Tongue (tissue), 2 donors: Measurements from ENCODE around the gene HERPUD2. TPM values are rescaled to one million over a fixed set of nuclear protein-coding genes. Genes with fewer than 3 reads are reported as not detected.
"Not testable (repeated sequence)": the region's sequence is repeated elsewhere in the genome, so short reads cannot be mapped to it uniquely, and the experiment has no call there.

ENCODE experiments used
- DNase-seq: peaks from one replicate; pipeline ENCODE4 v3.0.0-alpha.2; 2015
- total RNA-seq: library from RNA; depleted of rRNA; stranded (reverse); fragments of >200 nt; gene quantifications from one replicate; pipeline ENCODE4 v1.2.3, GENCODE V29; 2014

Gene HERPUD2
- total RNA-seq, 1 donor from 2014 or later: 19.6 TPM

DNA sequence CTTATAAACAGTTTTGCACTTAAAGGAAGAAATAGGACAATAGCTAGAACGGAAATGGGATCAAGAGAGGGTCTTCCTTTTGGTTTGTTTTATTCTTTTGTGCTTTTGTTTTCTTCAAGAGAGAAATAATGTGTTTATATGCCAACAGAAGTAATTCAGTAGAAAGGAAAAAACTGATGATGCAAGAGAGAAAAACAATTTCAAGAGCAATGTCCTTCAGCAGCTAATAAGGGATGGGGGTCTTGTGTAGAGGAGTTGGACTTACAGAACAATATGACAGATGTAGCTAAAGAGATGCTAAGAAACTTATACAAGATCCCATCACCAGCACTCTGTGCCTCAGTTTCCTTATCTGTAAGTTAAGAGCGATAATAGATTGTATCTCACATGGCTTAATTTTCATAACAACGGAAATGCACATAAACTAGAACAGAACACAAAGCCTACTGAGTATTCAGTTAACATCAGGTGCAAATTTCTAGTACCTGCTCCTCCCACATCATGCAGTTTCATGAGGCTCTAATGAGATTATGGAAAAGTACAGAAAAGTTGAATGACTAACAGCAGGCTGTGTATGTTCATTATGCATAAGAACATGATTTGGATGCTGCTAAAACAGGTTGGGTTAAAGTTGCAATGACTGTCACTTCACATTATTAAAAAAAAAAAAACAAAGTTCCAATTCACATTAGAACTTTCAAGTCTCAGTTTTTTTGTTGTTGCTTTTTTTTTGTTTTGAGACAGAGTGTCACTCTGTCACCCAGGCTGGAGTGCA, 17.2 kb downstream of the HERPUD2 start:
- DNase-seq: no peak

DNA sequence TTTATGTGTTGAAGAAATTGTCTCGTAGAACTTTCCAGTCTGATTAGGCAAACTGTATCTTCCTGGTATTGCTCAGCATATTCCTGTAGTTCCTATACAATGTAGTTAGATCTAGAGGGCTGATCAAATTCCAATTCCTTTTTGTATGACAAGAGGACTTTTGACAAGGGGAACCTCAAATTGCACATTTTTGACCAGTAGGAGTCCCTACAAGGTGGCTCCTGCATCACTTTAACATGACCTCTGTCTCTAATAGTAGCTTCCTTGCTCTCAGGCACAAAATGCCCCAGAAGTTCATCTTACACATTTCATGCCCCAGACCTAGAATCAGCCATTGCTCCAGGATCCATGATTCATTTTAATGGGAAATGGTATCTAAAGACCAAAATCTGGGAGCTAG, 18.7 kb downstream of the HERPUD2 start:
- no peak for DNase-seq

DNA sequence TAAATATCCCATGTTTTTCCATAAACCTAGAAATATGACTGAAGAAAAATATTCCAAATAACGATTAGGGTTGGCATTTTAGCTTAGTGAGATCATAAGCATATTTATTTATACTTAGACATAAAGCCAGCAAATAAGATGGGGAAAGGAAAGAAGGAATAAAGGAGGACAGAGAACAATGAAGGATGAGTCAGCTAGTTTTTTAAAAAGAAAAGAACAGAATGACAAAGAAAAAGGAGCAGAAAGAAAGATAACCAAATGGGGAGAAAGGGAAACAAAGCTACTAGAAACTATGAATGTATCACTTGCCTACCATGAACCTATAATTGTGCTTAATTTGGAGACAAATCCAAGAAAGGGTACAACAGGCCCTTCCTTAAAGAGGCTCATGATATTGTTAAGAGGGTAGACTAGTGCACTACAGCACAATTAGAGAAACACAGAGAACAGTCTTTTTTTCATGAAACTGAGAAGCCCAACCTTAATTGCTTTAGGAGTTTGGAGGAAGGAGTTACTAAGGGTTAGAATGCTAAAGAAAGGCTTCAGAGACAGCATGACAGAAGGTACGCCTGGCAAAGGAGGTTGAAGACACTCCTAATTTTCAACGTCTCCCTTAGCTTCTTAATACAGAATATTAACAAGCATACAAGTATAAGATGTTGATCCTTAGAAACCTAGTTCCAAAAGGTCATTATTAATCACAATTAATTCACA, 23.9 kb downstream of the HERPUD2 start:
- DNase-seq: no peak

DNA sequence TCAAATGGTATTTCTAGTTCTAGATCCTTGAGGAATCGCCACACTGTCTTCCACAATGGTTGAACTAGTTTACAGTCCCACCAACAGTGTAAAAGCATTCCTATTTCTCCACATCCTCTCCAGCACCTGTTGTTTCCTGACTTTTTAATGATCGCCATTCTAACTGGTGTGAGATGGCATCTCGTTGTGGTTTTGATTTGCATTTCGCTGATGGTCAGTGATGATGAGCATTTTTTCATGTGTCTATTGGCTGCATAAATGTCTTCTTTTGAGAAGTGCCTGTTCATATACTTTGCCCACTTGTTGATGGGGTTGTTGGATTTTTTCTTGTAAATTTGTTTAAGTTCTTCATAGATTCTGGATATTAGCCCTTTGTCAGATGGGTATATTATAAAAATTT, 34.5 kb downstream of the HERPUD2 start:
- DNase-seq: not testable (repeated sequence)

DNA sequence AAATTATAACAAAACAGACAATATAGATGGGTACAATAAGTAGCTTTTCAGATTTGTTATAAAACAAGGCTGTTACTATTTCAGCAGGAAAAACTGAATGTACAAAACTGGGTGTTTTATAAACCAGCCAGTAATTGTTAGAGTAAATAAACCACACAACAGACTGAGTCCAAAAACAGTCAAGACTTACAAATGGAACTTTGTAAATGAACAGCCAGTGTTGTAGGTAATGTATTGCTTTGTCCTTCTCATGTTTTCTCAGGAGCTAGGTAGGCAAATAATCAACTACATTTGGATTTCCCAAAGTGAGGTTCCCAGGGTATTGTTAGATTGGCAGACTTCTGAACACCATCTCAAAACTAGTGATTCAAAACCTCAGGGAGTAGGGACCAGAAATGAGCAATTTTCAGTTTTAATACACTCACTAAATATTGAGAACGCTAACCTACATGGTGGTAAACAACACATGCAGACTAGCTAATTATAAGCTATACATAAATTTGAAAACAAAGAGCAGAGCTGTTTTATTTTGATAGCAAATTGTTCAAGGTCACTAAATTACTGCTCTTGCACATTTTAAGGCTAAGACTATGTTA, 36.2 kb downstream of the HERPUD2 start:
- no peak for DNase-seq

DNA sequence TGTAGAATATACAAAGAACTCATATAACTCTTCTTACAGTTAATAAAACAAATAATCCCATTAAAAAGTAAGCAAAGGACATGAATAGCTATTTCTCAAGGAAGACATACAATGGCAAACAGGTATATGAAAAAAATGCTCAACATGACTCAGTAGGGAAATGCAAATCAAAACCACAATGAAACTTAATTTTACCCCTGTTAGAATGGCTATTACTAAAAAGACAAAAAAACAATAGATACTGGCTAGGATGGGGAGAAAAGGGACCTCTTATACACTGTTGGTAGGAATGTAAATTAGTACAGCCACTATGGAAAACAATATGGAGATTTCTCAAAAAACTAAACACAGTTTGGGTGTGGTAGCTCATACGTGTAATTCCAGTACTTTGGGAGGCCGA, 37.8 kb downstream of the HERPUD2 start:
- no peak for DNase-seq

DNA sequence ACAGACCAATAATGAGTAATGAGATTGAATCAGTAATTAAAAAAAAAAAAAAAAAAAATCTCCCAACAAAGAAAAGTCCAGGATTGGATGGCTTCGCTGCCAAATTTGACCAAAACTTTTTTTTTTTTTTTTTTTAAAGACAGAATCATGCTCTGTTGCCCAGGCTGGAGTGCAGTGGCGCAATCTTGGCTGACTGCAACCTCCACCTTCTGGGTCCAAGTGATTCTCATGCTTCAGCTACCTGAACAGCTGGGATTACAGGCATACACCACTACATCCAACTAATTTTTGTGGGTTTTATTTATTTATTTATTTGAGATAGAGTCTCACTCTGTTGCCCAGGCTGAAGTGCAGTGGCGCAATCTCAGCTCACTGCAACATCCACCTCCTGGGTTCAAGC, 40.4 kb downstream of the HERPUD2 start:
- DNase-seq: not testable (repeated sequence)

DNA sequence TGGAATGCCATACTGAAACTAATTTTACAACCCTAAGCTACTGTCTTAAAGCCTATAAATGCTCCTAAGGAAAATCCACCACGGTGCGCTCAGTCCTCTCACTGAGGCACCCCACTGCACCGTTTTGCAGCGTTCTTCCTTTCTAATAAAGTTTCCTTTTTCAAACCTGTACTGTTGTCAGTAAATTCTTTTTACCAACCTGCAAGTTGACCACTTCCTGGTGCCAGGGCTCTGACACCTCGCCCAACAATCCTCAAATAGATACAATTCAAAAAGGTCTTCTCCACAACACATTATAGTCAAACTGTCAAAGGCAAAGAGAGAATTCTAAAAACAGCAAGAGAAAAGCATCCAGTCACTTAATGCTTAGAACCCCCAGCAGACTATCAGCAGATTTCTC, 42.8 kb downstream of the HERPUD2 start:
- DNase-seq: no peak

DNA sequence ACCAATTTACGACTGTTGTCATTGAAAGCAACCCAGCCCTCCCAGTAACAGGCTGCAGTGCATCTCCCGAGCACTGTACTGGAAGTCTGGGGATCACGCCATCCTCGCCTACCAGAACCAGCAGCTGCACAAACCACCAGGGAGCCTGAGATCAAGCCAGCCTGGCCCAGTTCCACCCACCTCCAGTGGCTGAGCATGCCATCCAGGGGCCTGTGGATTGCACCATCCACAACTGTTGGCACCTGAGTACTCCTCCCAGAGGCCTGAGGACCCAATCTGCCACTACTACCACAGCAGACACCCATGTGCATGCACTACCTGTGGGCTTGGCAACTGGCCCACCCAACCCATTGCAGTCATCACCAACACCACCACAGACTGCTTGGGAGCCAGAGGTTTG, 44.2 kb downstream of the HERPUD2 start:
- no peak for DNase-seq

DNA sequence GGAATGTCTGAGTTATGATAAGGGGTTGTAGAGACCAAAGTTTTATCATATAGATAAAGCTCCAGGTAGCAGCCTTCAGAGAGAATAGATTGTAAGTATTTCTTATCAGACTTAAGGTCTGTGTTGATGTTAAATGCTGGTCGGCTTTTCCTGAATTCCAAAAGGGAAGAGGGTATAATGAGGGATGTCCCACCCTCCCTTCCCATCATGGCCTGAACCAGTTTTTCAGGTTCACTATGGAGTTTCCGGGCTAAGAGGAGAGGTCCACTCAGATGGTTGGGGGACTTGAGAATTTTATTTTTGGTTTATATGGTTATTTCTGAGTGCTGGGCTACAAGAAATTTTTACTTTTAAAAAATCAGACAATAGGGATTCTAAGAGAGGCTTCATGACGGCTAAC, 45.2 kb downstream of the HERPUD2 start:
- DNase-seq: no peak

DNA sequence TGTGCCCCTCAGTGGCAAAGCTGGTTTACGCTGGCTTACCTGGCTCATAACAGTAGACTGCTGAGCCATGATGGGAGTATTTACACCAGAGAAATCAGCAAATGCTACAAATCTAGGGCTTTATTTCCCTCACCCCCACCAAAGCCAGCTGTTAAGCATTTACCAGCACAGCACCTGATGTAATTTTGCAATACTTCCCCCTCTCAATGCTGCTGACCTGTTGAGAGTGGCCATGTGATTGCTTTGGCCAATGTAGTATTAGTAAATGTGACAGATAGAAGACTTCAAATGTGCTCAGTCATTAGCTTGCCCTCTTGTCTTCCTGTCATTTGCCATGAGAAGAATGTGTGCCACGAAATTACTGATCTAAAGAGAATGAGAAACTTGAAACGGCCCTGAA, 46.6 kb downstream of the HERPUD2 start:
- no peak for DNase-seq

DNA sequence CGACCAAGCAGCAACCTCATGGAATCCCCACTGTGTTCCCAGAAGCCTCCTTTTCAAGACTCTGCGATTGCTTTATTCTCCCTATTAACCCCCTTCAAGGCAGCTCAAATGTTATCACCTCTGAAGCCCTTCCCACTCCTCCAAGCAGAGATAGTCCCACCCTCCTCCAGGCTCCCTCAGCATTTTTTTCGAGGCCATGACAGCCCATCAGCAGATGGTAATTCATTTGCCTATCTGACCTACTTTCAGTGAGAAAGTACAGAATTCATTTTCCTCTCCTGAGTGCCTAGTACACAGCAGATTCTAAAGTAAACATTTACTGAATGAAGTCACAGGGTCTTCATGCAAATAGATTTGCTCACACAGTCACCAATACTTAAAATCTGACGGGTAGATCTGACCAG, 47.8 kb downstream of the HERPUD2 start:
- peak; percentile 21 for DNase-seq

DNA sequence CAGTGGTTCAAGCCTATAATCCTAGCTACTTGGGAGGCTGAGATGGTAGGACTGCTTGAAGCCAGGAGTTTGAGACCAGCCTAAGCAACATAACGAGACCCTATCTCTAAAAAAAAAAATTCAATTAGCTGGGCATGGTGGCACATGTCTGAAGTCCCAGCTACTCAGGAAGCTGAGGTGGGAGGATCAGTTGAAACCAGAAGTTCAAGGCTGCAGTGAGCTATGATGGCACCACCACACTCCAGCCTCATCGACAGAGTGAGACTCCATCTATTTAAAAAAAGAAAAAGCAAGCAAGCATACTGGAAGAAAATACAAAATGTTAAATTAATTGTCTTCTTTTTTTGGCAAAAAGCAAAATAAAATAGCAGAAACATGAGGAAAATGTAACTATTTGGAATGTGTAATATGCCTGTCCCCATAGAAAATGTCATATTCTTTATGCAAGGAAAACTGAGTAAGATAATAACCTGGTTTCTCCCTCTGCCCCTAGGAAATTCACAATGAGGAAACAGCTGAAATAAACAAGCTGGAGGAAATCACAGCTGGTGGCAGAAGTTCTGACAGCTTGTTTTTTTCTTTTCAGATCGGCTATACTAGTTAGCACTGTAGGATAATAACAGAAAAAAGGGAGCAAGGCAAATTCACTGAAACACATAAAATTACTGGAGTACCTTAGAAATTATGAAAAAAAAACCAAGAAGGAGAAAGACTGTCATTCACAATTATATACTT, 48.5 kb downstream of the HERPUD2 start:
- DNase-seq: peak; percentile 19

DNA sequence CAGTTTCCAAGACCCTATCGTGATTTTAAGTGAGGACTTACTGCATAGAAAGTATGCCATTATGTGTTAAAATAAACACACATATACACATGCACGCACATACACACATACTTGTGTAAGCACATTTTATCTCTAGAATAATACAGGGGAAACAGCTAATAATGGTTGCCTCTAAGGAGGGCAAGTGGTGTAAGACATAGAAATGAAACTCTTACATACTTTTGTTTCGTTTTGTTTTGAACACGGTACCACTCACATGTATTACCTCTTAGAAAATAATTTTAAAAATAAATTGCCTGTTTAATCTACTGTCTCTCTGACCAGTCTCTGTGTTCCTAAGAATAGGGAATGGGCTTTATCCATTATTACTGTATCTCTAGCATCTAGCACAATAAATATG, 49.2 kb downstream of the HERPUD2 start:
- no peak for DNase-seq

DNA sequence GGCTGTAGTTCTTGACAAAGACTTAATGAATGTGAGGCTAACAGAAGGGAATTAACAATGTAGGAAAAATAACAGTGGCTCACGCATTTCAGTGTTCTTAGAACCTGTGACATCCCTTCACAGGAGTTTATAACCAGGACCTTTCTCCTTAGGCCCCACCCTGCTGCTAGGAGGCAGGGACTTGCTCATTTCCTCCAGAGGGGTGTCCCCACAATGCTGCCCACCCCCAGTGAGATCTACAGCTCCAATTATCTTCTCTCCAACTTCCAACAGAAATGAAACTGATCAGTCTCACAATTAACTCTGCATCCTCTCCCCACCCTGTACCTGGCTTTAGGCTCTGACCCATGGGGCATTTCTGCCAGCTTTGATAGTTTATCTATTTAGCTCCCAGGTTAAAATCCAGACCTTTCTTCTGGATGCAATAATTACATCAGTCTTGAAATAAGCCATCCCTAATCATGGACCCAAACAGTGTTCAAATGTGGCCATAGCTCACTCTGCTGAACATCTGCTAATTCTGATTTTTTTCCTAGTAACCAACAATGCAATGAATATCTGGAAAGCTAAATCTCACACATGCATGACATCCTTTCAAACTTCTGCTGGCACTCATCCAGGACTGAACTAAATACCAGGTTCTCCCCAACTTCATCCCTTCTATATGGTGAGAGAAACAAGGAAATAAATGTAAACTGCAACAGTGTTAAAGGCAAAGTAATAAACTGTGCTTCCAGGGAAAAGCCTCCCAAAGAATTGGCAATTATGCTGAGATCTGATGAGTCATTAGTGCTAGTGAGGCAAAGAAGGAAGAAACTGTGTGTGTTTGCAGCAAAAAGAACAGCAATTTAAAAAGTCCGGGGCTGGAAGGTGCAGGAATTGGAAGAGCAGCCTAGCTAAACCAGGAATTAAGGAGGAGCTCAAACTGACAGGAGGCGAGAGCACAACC, 64.6 kb downstream of the HERPUD2 start:
- DNase-seq: peak; percentile 44

DNA sequence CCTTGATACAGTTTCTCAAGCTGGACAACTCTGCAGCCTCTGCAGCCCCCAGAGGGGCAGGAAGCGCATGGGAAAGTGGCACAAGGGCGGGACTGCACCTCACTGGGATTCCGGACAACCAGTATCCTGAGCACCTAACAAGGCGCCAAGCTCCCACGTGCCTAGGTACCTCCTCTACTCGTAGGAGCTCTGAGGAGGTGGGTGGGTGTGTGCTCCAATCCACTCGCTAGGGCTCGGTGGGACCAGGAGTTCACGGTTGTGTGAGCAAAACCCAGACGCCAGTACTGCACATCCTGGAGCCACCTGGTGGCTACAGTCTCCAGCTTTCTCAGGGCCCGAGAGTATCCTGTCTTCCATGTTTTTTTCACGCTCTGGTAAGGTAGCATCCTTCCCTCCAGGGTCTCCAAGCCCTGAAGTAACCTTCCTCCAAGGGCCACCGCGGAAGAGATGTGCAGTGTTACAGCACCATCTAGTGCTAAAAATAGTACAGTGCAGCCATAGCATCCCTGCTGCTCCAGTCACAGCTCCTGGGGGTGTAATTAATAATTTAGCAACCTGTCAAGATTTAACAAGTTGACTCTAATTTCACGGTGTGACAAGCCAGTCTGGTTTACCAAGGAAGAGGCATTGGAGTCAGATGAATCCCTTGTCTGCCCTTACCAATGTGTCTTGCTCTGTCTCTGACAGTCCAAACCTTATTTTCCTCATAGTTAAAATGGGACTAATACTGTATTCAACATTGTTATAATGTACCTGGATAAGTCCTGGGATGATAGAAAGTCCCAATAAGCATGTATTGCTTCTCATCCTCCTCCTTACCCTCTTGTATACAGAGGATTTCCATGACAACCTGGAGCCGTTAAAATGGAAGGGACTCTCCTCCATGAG, 70.4 kb downstream of the HERPUD2 start:
- DNase-seq: peak; percentile 60

DNA sequence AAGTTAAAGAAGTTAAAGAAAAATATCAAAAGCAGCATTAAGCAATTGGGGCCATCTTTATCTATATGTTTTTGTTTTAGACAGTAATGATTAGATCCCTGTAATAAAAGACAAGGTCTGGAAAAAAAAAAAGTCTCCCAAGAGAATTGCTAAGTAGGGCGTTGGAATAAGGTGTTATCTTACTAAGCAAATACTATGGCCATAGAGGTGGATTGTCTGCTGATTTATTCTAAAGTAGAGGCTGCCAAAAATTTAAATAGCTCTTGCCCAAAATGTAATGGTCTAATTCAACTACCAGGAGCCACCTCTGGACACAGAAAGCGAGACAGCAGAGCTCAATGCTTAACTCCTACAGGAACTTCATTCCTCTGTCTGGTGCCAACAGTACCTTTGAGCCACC, 71.6 kb downstream of the HERPUD2 start:
- no peak for DNase-seq

DNA sequence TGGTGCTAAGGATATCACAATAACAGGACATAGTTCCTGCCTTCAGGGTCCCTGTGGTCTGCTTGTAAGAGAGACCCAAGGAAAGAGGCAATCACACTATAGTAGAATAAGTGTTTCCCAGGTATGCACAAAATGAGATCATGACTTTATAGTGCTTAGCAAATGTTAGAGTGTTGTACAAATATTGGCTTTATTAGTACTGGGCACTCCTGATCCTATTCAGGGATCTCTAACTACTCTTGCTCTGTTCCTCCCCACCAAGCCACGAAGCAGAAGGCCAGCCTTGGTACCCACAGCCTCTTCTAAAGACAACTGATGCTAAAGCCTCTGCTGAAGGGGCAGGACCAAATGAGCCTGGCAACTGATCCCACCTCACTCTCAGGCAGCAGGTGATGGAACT, 75.1 kb downstream of the HERPUD2 start:
- DNase-seq: no peak

DNA sequence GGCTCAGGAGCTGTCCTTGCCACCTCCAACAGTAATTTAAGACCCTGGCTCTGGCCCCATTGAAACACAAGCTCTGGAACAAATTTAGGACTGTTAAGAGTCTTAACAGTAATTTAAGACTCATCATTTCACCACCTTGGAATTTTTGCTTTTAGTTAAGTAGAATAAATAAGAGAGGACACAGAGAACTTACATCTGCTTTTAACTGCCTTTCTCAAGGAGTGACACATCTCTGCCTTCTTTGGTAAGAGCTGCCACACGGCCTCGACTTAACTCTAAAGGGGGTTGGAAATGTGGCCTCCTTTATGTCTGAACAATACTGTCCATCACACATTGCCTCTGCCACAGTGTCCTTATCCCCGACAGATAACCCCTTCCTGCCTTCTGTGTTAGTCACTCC, 77.9 kb downstream of the HERPUD2 start:
- peak; percentile 25 for DNase-seq

DNA sequence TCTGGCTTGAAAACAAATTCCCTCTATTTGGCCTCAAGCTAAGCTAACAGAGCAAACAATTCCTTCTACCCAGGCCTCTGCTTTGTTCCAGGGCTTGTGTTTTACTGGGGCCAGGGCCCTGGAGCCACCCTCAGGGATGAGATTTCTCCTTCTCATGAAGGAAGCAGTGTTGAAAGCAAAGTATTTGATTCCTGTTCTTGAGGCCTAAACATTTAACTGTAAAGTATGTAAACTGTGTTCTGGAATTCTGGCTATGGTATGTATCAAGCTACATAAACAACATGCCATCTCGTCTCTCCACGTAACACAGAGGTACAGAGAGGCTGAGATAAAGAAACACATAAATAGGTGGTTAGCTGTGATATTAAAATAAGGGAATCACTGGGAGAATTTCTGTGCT, 81.8 kb downstream of the HERPUD2 start:
- no peak for DNase-seq

DNA sequence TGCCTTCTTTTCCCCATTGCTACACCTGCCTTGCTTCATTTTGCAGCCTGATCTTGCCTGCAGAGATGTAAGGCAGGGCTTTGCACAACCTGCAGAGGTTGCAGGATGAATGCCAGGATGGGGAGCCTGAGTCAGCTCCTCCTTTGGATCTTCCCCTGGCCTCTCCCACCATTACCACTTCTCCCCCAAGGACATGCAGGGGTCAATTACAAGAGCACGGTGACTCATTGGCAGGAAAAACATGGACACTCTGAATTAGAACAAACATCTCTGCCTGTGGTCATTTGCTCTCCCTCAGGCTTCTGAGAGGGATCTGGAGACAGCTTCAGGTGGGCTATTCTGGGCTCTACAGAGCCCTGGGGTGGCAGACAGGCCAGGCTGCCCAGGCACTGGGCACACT, 89.2 kb downstream of the HERPUD2 start:
- DNase-seq: no peak
